Loucy (cell line): Measurements from ENCODE around the gene TAB2.

Experiments
- H2AFZ ChIP-seq: fragments of 200-600 bp; sonication (generic); 2 replicates; pipeline ENCODE4 v1.6.0; 2016; ENCODE audit warnings: antibody characterized with exemption, mild to moderate bottlenecking, low read length, moderate library complexity
- H3F3A ChIP-seq: fragments of 200-600 bp; 2 replicates; pipeline ENCODE4 v1.6.0; 2016; ENCODE audit warnings: antibody characterized with exemption, low read depth, mild to moderate bottlenecking
- H3K27me3 ChIP-seq: fragments of 200-600 bp; sonication (generic); 2 replicates; pipeline ENCODE4 v1.6.1; 2014; ENCODE audit warnings: low read length, mild to moderate bottlenecking; ENCODE audit not compliant: insufficient read depth, poor library complexity, severe bottlenecking
- H3K36me3 ChIP-seq: fragments of 200-600 bp; sonication (generic); 2 replicates; pipeline ENCODE4 v1.6.1; 2016; ENCODE audit warnings: low read length; ENCODE audit not compliant: insufficient read depth
- H3K4me1 ChIP-seq: fragments of 200-600 bp; sonication (generic); 2 replicates; pipeline ENCODE4 v1.5.1; 2014; ENCODE audit warnings: low read length, mild to moderate bottlenecking; ENCODE audit not compliant: insufficient read depth, poor library complexity, severe bottlenecking
- H3K4me2 ChIP-seq: fragments of 200-600 bp; sonication (generic); 2 replicates; pipeline ENCODE4 v1.6.0; 2014; ENCODE audit warnings: antibody characterized with exemption, low read length, low read depth, mild to moderate bottlenecking; ENCODE audit not compliant: poor library complexity, severe bottlenecking
- H3K4me3 ChIP-seq: fragments of 200-600 bp; sonication (generic); 2 replicates; pipeline ENCODE4 v1.5.1; 2014; ENCODE audit warnings: low read length, mild to moderate bottlenecking, mixed read lengths; ENCODE audit not compliant: poor library complexity, severe bottlenecking
- H3K79me2 ChIP-seq: fragments of 200-600 bp; sonication (generic); 2 replicates; pipeline ENCODE4 v1.6.1; 2014; ENCODE audit warnings: low read length; ENCODE audit not compliant: insufficient read depth
- H3K9ac ChIP-seq: fragments of 200-600 bp; sonication (generic); 2 replicates; pipeline ENCODE4 v1.6.0; 2014; ENCODE audit warnings: mild to moderate bottlenecking, low read depth, low read length, moderate library complexity; ENCODE audit not compliant: poor library complexity, severe bottlenecking
- H3K9me2 ChIP-seq: fragments of 200-600 bp; sonication (generic); replicated peaks from 2 replicates; pipeline ENCODE4 v1.6.1; 2016; ENCODE audit warnings: low read depth, low read length, mixed read lengths
- H3K9me3 ChIP-seq: fragments of 200-600 bp; sonication (generic); 2 replicates; pipeline ENCODE4 v1.6.1; 2014; ENCODE audit warnings: mild to moderate bottlenecking, antibody characterized with exemption, low read length, low read depth; ENCODE audit not compliant: insufficient read depth
- H4K20me1 ChIP-seq: fragments of 200-600 bp; sonication (generic); 2 replicates; pipeline ENCODE4 v1.6.0; 2014; ENCODE audit warnings: antibody characterized with exemption, low read length, mild to moderate bottlenecking; ENCODE audit not compliant: insufficient read depth, poor library complexity, severe bottlenecking
- EZH2phosphoT487 ChIP-seq: fragments of 200-600 bp; IDR thresholded peaks from 2 replicates; pipeline ENCODE4 v1.6.1; 2018; ENCODE audit warnings: antibody characterized with exemption, mild to moderate bottlenecking, moderate library complexity, borderline replicate concordance
- TF ChIP-seq, protein P1 (sequence below): fragments of 200-600 bp; sonication (generic); conservative IDR thresholded peaks from 2 replicates; pipeline ENCODE4 v1.5.1; 2014; ENCODE audit warnings: mild to moderate bottlenecking, antibody characterized with exemption, low read length

Gene TAB2

DNA sequence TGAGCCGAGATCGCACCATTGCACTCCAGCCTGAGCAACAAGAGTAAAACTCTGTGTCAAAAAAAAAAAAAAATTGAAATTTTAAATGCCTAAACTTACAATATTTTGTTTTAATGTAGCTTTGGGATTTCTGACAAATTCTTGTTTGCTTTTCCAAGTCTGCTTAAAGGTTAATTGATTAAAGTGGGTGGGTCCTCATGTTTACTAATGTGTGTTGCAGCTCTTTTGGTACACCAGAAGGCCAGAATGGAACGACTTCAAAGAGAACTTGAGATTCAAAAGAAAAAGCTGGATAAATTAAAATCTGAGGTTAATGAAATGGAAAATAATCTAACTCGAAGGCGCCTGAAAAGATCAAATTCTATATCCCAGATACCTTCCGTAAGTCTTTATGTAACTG lies 79.9 kb downstream of the TAB2 start:
- H3K36me3 ChIP-seq: peaks cover 48% of the 10 kb centered on the region
- H4K20me1 ChIP-seq: no peaks in the 10 kb centered on the region
- no peak overlapping the region for H2AFZ ChIP-seq
- peaks cover 9% of the 10 kb centered on the region for H3K4me1 ChIP-seq
- H3K79me2 ChIP-seq: peaks cover 8% of the 10 kb centered on the region; the same call in 1 of the 2 replicates
- no peak overlapping the region for H3K9ac ChIP-seq
- H3F3A ChIP-seq: 0 out of 2 replicates have a peak, but pooled peaks cover 3% of the 10 kb centered on the region
- H3K9me2 ChIP-seq: no peaks in the 10 kb centered on the region
- no peaks in the 10 kb centered on the region for H3K27me3 ChIP-seq
- TF ChIP-seq EZH2phosphoT487: no peak
- TF ChIP-seq, protein P1, sequence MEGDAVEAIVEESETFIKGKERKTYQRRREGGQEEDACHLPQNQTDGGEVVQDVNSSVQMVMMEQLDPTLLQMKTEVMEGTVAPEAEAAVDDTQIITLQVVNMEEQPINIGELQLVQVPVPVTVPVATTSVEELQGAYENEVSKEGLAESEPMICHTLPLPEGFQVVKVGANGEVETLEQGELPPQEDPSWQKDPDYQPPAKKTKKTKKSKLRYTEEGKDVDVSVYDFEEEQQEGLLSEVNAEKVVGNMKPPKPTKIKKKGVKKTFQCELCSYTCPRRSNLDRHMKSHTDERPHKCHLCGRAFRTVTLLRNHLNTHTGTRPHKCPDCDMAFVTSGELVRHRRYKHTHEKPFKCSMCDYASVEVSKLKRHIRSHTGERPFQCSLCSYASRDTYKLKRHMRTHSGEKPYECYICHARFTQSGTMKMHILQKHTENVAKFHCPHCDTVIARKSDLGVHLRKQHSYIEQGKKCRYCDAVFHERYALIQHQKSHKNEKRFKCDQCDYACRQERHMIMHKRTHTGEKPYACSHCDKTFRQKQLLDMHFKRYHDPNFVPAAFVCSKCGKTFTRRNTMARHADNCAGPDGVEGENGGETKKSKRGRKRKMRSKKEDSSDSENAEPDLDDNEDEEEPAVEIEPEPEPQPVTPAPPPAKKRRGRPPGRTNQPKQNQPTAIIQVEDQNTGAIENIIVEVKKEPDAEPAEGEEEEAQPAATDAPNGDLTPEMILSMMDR: no peak
- no peak overlapping the region for H3K4me2 ChIP-seq
- H3K9me3 ChIP-seq: no peaks in the 10 kb centered on the region
- H3K4me3 ChIP-seq: no peak overlapping the region

DNA sequence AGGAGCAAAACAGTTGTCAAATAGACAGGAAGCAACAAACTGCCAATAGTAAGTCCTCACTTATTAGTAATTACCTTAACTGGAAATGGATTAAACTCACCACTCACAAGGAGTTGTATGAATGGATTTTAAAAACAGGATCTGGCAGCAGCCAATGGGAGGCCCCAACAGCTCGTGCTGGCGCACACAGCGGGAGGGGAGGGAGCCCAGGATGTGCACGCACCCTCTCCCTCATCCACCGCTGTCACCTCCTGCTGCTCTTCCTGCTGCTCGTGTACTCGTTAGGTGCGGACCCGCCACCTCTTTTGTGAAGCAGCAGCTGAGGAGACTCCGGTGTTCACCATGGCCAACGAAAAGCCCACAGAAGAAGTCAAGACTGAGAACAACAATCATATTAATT lies 82.5 kb downstream of the TAB2 start, which contains the start of gene SUMO4:
Gene SUMO4 (plus strand): TSS at position 213 of the 400 bp plus-strand sequence. CDS start 130 bp downstream, at position 343.
- H4K20me1 ChIP-seq: no peaks in the 10 kb centered on the region

DNA sequence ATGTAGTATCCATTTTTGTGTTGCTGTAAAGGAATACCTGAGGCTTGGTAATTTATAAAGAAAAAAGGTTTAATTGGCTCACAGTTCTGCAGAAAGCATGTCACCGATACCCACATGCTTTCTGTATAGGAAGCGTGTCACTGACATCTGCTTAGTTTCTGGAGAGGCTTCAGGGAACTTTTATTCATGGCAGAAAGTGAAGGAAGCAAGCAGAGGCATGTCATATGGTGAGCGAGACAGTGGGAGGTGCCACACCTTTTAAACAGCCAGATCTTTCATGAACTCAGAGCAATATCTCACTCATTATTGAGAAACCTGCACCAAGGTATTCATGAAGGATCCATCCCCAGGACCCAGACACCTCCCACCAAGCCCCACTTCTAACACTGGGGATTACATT lies 86.0 kb downstream of the TAB2 start:
- Histone ChIP-seq H4K20me1 (no peaks in the 10 kb centered on the region), H3K79me2 (no peaks in the 10 kb centered on the region), H3F3A (no peaks in the 10 kb centered on the region), H3K4me1 (no peaks in the 10 kb centered on the region), H3K4me3 (no peak overlapping the region), H3K4me2 (no peak overlapping the region), H2AFZ (no peak overlapping the region), H3K9ac (no peak overlapping the region), H3K27me3 (no peaks in the 10 kb centered on the region), H3K9me2 (no peaks in the 10 kb centered on the region), H3K36me3 (peaks cover 63% of the 10 kb centered on the region), H3K9me3 (no peaks in the 10 kb centered on the region)
- TF ChIP-seq, protein P1: no peak
- TF ChIP-seq EZH2phosphoT487: no peak

More for the DNA sequence above, 82.5 kb downstream of the TAB2 start, which contains the start of gene SUMO4:
- H3K4me2 ChIP-seq: no peak within 1 kb of the TSS
- no peaks in the 10 kb centered on the region for H3K27me3 ChIP-seq
- no peak within 1 kb of the TSS for H3K4me3 ChIP-seq
- H3K9ac ChIP-seq: no peak within 1 kb of the TSS
- H3K79me2 ChIP-seq: peaks cover 8% of the 10 kb centered on the region; the same call in 1 of the 2 replicates
- peaks cover 69% of the 10 kb centered on the region for H3K36me3 ChIP-seq
- TF ChIP-seq, protein P1: no peak
- TF ChIP-seq EZH2phosphoT487: no peak
- H3K9me3 ChIP-seq: no peaks in the 10 kb centered on the region
- no peak within 1 kb of the TSS for H2AFZ ChIP-seq
- H3F3A ChIP-seq: no peaks in the 10 kb centered on the region
- H3K9me2 ChIP-seq: no peaks in the 10 kb centered on the region
- no peaks in the 10 kb centered on the region for H3K4me1 ChIP-seq
